Measurements from ENCODE around the gene ATN1. TPM values are rescaled to one million over a fixed set of nuclear protein-coding genes. Genes with fewer than 3 reads are reported as not detected.

ATN1 gene
- total and polyA plus RNA-seq, 9 of the 15 experiments (the other 6 are each of a cell fraction or from before 2014, with no cell fraction given) = 0.15 to 49.8 (median 2.7) TPM

GRCh38 chr12:6943722-6944380 is 16.1 kb downstream of the ATN1 start, which contains the start of the genes C12orf57 and RNU7-1 (continued):
- TF ChIP-seq ZHX1 (conservative IDR thresholded peaks at IDR 0.05; ENCODE audit: low read length) = 0 out of 2 replicates have a peak, but pooled peaks have one; percentile 44
- peak; percentile 89 for TF ChIP-seq ZNF41 (CRISPR knock-in tag; conservative IDR thresholded peaks at IDR 0.05)
- 0 out of 2 replicates have a peak, but pooled peaks have one; percentile 21 for TF ChIP-seq ZBTB33 (CRISPR knock-in tag; IDR thresholded peaks at IDR 0.05)
- no peak for TF ChIP-seq SPI1 (IDR thresholded peaks at IDR 0.05; ENCODE audit: borderline replicate concordance, low read depth, low read length)
- TF ChIP-seq ZBTB2 (IDR thresholded peaks at IDR 0.05) = no peak
- TF ChIP-seq ZNF324 (CRISPR knock-in tag; IDR thresholded peaks at IDR 0.05) = no peak
- TF ChIP-seq EP300 (IDR thresholded peaks at IDR 0.05; ENCODE audit: low read length) = peak; percentile 53; the same call in 1 of the 2 replicates
- peak; percentile 96 for TF ChIP-seq ETV1 (tag; conservative IDR thresholded peaks at IDR 0.05; ENCODE audit: low read depth)
- peak; percentile 64 for TF ChIP-seq LEF1 (IDR thresholded peaks at IDR 0.05)
- no peak; the same call in 1 of the 2 replicates for TF ChIP-seq MXI1 (IDR thresholded peaks at IDR 0.05; ENCODE audit: low read depth, low read length)
- no peak for TF ChIP-seq HDGF (IDR thresholded peaks at IDR 0.05)
- TF ChIP-seq ELF4 (CRISPR knock-in tag; IDR thresholded peaks at IDR 0.05) = peak; percentile 97
- TF ChIP-seq ZNF740 (CRISPR knock-in tag; IDR thresholded peaks at IDR 0.05) = no peak
- TF ChIP-seq ZNF740 (tag; IDR thresholded peaks at IDR 0.05) = no peak
- TF ChIP-seq CTCFL (IDR thresholded peaks at IDR 0.05; ENCODE audit: borderline replicate concordance, insufficient read depth, low read depth, low read length, poor library complexity, severe bottlenecking) = no peak
- 0 out of 2 replicates have a peak, but pooled peaks have one; percentile 20 for TF ChIP-seq MITF (IDR thresholded peaks at IDR 0.05)

All from K562 (cell line).